KMS-11 (cell line): ENCODE data around the gene KRT25.
A peak's percentile ranks its signal among the peaks of the same experiment; 100 is the strongest.

Experiments
- H2AFZ ChIP-seq: fragments of 200-600 bp; sonication (generic); 2 replicates; pipeline ENCODE4 v1.6.1; 2016; ENCODE audit warnings: antibody characterized with exemption, mixed run types, low read depth
- H3K27ac ChIP-seq: fragments of 200-600 bp; sonication (generic); 2 replicates; pipeline ENCODE4 v1.6.1; 2016; ENCODE audit warnings: mild to moderate bottlenecking, mixed run types
- H3K27me3 ChIP-seq: fragments of 200-600 bp; sonication (generic); 2 replicates; pipeline ENCODE4 v1.6.1; 2017; ENCODE audit warnings: mild to moderate bottlenecking, low read depth, mixed run types, moderate library complexity; ENCODE audit not compliant: insufficient read depth
- H3K36me3 ChIP-seq: fragments of 200-600 bp; sonication (generic); 2 replicates; pipeline ENCODE4 v1.6.1; 2017; ENCODE audit warnings: mild to moderate bottlenecking, mixed run types; ENCODE audit not compliant: insufficient read depth
- H3K4me1 ChIP-seq: fragments of 200-600 bp; sonication (generic); 2 replicates; pipeline ENCODE4 v1.6.1; 2016; ENCODE audit warnings: mild to moderate bottlenecking, low read depth, mixed run types; ENCODE audit not compliant: poor library complexity, severe bottlenecking
- H3K4me2 ChIP-seq: fragments of 200-600 bp; sonication (generic); 2 replicates; pipeline ENCODE4 v1.7.0; 2016; ENCODE audit warnings: mild to moderate bottlenecking, mixed run types
- H3K4me3 ChIP-seq: fragments of 200-600 bp; sonication (generic); IDR thresholded peaks from 2 replicates; pipeline ENCODE4 v1.6.1; 2017; ENCODE audit warnings: low read depth, low read length, mixed read lengths; ENCODE audit not compliant: insufficient read depth
- H3K79me2 ChIP-seq: fragments of 200-600 bp; sonication (generic); 2 replicates; pipeline ENCODE4 v1.6.1; 2016; ENCODE audit warnings: low read depth, mixed run types; ENCODE audit not compliant: insufficient read depth
- H3K9ac ChIP-seq: fragments of 200-600 bp; sonication (generic); 2 replicates; pipeline ENCODE4 v1.6.1; 2016; ENCODE audit warnings: mild to moderate bottlenecking, mixed run types
- H4K20me1 ChIP-seq: fragments of 200-600 bp; sonication (generic); 2 replicates; pipeline ENCODE4 v1.6.1; 2016; ENCODE audit warnings: mild to moderate bottlenecking, mixed run types; ENCODE audit not compliant: insufficient read depth
- TF ChIP-seq, protein P1 (sequence below): fragments of 200-600 bp; sonication (generic); conservative IDR thresholded peaks from 2 replicates; pipeline ENCODE4 v1.6.1; 2017; ENCODE audit warnings: low read depth, mild to moderate bottlenecking, antibody characterized with exemption, low read length, moderate library complexity, mixed read lengths

KRT25 gene

DNA sequence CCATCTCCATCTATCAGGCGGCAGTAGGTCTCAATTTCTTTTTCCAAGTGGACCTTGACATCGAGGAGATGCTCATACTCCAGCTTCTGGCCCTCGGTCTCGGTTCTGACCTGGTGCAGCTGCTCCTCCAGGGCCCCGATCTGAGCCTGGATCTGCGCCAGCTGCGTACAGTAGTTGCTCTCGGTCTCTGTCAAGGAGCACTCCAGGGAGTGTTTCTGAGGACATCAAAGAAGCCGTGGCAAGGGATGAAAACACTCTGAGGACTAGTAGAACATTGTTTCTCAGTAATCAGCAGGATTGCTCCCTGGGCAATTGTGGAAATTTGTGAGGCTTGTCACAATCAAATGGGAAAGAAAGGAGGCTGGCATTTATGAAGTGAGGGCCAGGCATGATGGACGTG is 38.7 kb upstream of the KRT25 start:
- H3K9ac ChIP-seq, result no peak overlapping the region
- no peaks in the 10 kb centered on the region for H3K79me2 ChIP-seq
- H3K4me1 ChIP-seq, result no peaks in the 10 kb centered on the region
- no peak overlapping the region for H2AFZ ChIP-seq
- H3K27ac ChIP-seq, result no peak overlapping the region
- no peaks in the 10 kb centered on the region for H3K36me3 ChIP-seq
- no peaks in the 10 kb centered on the region for H3K27me3 ChIP-seq
- TF ChIP-seq, protein P1, sequence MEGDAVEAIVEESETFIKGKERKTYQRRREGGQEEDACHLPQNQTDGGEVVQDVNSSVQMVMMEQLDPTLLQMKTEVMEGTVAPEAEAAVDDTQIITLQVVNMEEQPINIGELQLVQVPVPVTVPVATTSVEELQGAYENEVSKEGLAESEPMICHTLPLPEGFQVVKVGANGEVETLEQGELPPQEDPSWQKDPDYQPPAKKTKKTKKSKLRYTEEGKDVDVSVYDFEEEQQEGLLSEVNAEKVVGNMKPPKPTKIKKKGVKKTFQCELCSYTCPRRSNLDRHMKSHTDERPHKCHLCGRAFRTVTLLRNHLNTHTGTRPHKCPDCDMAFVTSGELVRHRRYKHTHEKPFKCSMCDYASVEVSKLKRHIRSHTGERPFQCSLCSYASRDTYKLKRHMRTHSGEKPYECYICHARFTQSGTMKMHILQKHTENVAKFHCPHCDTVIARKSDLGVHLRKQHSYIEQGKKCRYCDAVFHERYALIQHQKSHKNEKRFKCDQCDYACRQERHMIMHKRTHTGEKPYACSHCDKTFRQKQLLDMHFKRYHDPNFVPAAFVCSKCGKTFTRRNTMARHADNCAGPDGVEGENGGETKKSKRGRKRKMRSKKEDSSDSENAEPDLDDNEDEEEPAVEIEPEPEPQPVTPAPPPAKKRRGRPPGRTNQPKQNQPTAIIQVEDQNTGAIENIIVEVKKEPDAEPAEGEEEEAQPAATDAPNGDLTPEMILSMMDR, result no peak
- no peak overlapping the region for H3K4me3 ChIP-seq
- H3K4me2 ChIP-seq, result no peak overlapping the region
- no peaks in the 10 kb centered on the region for H4K20me1 ChIP-seq

DNA sequence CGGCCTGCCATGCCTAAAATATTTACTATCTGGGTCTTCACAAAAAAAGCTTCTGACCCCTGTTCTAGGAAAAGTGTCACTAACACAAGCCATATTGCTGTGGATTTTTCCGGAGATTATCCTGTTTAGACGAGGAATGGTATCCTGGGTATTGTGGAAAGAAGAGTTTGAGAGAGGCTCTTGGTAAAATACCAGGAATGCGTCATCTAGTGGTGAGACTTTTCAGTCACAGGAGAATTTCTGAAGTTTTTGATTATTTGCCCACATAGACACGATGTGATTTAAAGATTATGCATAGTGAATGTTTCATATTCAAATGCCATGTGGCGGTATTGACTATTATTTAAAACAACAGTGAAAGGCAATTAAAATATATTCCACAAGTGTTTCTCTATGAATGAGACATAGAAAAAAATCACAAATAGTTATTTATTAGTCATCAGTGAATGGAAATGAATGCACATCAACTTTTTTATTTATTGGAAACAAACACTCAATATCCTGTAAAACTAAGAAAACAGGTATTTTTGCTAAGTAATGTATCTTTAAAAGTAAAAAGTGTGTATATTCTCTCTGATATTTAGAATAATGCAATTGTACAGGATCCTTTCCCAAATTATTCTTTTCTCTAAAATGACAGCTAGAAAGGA is 36.8 kb upstream of the KRT25 start:
- Histone ChIP-seq H3K27me3 (no peaks in the 10 kb centered on the region), H4K20me1 (no peaks in the 10 kb centered on the region), H3K27ac (no peak overlapping the region), H3K36me3 (no peaks in the 10 kb centered on the region), H3K9ac (no peak overlapping the region), H3K4me3 (no peak overlapping the region), H2AFZ (no peak overlapping the region), H3K4me2 (no peak overlapping the region), H3K4me1 (no peaks in the 10 kb centered on the region), H3K79me2 (no peaks in the 10 kb centered on the region)
- TF ChIP-seq, protein P1, result 0 out of 2 replicates have a peak, but pooled peaks have one; percentile 20

GRCh38 chr17:40791111-40791510 is 36.0 kb upstream of the KRT25 start:
- no peak overlapping the region for H3K4me3 ChIP-seq
- no peak overlapping the region for H2AFZ ChIP-seq
- no peaks in the 10 kb centered on the region for H3K27me3 ChIP-seq
- no peaks in the 10 kb centered on the region for H3K79me2 ChIP-seq
- H3K4me1 ChIP-seq, result no peaks in the 10 kb centered on the region
- no peaks in the 10 kb centered on the region for H3K36me3 ChIP-seq
- no peak overlapping the region for H3K9ac ChIP-seq
- H4K20me1 ChIP-seq, result no peaks in the 10 kb centered on the region
- no peak overlapping the region for H3K4me2 ChIP-seq
- TF ChIP-seq, protein P1, result no peak
- no peak overlapping the region for H3K27ac ChIP-seq

DNA sequence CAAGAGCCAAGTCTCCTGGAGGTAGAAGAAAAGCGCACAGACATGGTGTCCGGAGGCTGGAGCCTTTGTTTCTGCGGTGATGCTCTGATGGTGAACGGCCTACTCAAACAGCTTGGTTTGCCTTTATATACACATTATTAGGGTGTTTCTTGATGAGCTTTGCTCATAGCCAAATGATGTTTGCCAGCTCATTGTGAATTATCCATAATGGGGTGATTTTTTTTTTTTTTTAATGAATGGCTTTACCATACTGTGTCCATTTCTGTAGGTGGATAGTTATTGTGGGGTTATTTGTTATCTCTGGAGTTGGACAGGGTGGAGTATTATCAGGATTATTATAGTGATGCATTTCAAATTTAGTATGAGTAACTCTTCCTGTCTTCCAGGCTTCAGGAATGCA is 27.3 kb upstream of the KRT25 start, which contains the start of gene KRT27:
Gene KRT27 (minus strand): TSS at position 101 of the 400 bp plus-strand sequence. CDS start 57 bp downstream, at position 44.
- Histone ChIP-seq H3K27me3 (no peaks in the 10 kb centered on the region), H2AFZ (no peak within 1 kb of the TSS)
- TF ChIP-seq, protein P1, result no peak

More for the DNA sequence above, 27.3 kb upstream of the KRT25 start, which contains the start of gene KRT27:
- no peak within 1 kb of the TSS for H3K4me2 ChIP-seq
- no peaks in the 10 kb centered on the region for H4K20me1 ChIP-seq
- no peaks in the 10 kb centered on the region for H3K79me2 ChIP-seq
- H3K4me3 ChIP-seq, result no peak within 1 kb of the TSS
- H3K27ac ChIP-seq, result no peak within 1 kb of the TSS
- H3K36me3 ChIP-seq, result no peaks in the 10 kb centered on the region
- H3K4me1 ChIP-seq, result no peaks in the 10 kb centered on the region
- H3K9ac ChIP-seq, result no peak within 1 kb of the TSS
